Myocyte (in vitro differentiated cells): Measurements from ENCODE around the gene ARRDC5. TPM values are rescaled to one million over a fixed set of nuclear protein-coding genes. Genes with fewer than 3 reads are reported as not detected.
"Not testable (repeated sequence)": the region's sequence is repeated elsewhere in the genome, so short reads cannot be mapped to it uniquely, and the experiment has no call there.

Experiments
- DNase-seq: peaks from one replicate; pipeline ENCODE4 v3.0.0-alpha.2; 2012; ENCODE audit warnings: low read depth
- total RNA-seq: library from RNA; depleted of rRNA; stranded (reverse); fragments of >200 nt; gene quantifications from 2 replicates; pipeline ENCODE4 v1.2.3, GENCODE V29; 2014

ARRDC5 gene
- total RNA-seq, 1 donor from 2014 or later, result not detected

DNA sequence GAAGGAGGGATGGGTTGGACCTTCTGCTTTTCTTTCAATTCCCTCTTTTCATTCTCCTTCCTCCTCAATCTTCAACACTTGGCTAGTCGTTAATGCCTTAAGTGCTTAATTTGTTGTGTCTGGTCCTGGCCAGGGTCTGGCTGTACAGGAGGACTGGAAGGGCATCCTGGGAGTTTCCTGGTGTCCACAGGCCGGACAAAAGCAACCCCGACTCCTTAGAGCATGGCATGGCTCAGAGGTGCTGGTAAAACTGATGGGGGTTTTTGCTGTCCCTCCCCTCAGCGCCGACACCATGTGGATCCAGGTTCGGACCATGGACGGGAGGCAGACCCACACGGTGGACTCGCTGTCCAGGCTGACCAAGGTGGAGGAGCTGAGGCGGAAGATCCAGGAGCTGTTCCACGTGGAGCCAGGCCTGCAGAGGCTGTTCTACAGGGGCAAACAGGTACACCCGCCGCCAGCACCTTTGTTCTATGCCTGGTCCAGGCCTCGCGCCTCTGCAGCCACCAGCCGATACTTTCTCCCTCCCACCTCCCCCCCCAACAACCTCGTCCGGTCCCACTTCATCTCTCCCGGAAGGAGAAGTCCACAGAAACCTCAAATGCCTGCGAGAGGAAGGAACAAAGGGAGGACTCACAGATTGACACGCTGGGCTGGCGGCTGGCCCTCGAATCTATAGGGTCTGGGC is 8.0 kb upstream of the ARRDC5 start:
- peak; percentile 83 for DNase-seq

DNA sequence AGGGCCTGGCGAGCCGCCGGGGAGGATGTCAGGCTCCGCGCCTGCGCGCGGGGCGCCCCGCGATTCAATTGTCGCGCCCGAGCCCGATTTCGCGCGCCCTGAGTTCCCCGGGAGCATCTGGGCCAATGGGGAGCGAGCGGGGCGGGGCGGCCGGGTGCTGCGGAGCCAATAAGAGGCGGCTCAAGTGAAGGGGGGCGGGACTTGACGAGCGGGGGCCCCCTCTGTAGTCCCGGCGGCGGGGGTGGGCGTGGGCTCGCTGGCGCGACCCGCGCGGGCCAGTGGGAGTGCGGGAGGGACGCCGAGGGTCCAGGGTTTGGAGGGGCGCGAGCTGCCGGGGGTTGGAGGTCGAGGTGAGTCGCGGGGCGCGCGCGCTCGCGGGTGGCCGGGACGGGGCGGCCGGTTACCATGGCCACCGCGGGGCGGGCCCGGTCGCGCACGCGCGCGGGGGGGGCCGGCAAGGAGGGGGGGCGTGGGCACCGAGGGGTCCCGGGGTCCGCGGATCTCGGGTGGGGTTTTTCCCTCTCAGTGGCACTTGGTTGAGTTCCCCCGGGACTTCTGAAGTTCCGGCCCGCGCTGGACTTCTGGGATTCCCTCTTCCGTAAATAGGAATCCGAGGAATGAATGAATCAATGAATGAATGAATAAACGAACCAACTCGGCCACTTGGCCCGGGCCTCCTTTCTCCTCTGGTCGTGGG is 7.3 kb upstream of the ARRDC5 start:
- peak; percentile 93 for DNase-seq

DNA sequence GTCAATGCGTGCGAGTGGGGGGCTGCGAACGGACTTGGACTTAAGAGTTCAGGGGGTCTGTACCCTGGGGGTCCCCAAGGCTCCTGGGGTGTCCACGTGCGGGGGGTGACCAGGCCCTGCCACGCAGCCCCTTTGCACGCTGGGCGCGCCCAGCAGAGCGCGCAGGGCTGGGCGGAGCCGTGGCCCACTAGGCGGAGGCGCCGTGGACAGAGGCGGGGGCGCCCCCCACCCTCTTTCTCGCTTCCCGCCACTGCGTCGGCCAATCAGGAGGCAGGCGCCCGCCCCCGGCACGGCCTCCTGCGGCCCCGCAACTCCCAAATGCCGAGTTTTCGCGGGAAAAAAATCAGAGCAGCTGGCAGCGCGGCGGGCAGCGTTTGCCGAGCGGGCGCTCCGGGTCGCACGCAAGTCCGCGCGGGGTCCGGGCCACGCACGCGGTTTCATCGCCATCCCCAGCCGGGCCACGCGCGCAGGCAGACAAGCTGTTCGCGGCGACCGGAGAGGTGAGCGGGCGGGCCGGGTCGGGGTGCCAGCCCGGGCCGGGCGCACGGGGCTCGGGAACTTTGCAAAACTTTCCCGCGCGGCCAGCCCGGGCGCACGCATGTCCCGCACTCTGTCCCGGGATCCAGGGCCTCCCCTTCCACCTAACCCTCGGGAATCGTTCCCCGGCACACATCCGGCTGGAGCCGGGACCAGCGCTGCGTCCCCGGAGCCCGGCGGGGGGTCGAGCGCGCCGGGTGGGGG is 6.6 kb upstream of the ARRDC5 start, which contains the start of gene UHRF1:
Gene UHRF1, plus strand, starts transcription at position 346 of the 741 bp plus-strand sequence. CDS start 1,385 bp downstream, outside the sequence.
- DNase-seq, result no peak

DNA sequence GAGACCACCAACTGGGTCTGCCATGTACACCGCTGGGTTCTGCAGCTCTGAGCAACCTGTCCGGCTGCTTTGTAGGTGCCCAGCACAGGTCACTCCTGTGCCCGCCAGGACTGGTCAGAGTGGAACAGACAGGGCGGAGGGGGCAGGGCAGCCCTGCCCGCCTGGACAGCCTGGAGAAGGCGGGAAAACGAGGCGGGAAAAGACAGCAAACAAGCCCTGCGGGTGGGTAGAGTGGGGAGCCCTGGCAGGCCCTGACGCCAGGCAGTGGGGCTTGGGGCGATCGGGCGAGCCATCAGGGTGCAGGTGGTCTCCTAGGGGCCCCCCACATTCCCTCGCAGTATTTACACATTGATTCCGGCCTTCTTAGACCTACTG is 6.1 kb upstream of the ARRDC5 start:
- DNase-seq, result no peak

DNA sequence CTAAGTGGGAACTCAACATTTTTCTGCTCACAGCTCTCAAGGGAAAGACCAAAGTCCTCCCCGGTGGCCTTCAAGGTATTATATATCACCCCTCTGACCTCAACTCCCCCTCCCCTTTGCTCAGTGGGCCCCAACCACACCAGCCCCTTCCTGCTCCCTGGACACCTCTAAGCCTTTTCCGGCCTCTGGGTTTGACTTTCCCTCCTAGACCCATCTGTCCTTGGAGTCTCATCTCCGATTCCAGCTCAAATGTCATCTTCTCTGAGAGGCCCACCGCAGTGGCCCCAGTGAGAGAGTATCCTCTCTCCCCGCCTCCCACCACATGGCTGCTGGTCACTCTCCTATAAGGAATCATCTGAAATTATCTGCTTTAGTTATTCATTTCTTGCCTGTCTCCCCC is 5.7 kb upstream of the ARRDC5 start:
- no peak for DNase-seq

DNA sequence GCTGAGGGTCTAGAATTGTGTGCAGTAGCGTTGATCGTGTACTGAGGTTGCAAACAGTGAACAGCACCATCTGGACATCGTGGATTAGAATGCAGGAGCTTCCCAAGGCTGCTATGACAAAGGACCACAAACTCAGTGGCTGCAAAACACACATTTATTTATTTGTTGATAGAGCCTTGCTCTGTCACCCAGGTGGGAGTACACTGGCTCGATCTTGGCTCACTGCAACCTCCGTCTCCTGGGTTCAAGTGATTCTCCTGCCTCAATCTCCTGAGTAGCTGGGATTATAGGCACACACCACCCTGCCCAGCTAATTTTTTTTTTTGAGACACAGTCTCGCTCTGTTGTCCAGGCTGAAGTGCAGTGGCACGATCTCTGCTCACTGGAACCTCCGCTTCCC is 4.3 kb upstream of the ARRDC5 start:
- DNase-seq, result no peak

DNA sequence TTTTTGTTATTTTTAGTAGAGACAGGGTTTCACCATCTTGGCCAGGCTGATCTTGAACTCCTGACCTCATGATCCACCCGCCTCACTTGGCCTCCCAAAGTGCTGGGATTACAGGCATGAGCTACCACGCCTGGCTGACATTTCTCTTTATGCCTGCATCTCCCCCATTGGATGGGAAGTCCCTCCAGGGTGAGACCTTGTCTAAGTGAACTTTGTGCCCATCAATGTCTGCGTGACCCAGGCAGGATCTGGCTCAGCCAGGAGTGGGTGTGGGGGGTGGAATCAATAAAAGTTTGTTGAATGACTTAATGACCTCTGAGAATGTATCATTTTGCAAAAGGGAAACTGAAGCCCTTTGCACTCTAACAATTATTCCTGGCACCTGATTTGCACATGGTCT is 1.8 kb upstream of the ARRDC5 start:
- DNase-seq, result no peak

DNA sequence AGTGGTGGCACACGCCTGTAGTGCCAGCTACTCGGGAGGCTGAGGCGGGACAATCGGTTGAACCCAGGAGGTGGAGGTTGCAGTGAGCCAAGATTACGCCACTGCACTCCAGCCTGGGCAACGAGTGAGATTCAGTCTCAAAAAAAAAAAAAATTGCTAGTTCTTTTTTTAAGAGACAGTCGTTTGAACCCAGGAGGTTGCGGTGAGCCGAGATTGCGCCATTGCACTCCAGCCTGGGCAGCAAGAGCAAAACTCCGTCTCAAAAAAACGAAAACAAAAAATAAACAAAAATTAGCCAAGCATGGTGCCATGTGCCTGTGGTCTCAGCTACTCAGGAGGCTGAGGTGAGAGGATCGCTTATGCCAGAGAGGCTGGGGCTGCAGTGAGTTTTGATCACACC is 1.8 kb downstream of the ARRDC5 start:
- DNase-seq, result not testable (repeated sequence)

DNA sequence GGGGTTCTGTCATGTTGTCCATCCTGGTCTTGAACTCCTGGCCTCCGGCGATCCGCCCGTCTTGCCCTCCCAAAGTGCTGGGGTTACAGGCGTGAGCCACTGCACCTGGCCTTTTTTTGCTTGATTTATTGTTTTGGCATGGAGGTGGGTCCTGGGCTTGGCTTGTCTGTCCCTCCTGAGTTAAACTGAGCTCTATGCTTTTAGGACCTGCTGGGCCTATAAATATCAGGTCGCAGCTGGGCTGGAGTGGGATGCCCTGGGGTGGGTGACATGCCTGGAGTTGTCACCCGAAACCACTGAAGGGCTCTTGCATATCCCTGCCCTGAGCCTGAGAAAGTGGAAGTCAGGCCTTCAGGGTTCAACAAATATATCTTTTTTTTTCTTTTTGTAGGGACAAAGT is 5.5 kb downstream of the ARRDC5 start:
- peak; percentile 91 for DNase-seq

DNA sequence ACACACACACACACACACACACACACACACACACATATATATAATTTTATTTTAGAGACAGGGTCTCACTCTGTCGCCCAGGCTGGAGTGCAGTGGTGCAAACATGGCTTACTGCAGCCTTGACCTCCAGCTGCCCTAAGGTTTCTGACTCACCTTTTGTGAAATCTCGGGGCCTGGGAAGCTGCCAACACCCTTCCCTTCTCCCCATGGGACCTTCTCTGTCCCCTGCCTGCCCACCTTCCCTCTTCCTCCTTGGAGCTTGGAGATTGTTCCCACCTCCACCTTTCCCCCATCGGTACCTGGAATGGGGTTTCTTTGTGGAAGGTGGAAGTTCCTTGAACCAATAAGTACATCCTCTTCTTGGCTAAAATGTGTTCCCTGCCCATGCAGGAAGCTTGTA is 6.3 kb downstream of the ARRDC5 start:
- peak; percentile 28 for DNase-seq

DNA sequence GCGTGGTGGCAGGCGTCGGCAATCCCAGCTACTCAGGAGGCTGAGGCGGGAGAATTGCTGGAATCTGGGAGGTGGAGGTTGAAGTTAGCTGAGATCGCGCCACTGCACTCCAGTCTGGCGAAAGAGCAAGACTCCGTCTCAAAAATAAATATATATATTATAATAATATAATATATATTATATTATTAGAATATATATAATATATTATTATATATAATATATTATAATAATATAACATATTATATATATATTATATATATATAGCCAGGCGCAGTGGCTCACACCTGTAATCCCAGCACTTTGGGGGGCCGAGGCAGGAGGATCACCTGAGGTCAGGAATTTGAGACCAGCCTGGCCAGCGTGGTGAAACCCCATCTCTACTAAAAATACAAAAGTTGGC is 9.7 kb downstream of the ARRDC5 start:
- not testable (repeated sequence) for DNase-seq

DNA sequence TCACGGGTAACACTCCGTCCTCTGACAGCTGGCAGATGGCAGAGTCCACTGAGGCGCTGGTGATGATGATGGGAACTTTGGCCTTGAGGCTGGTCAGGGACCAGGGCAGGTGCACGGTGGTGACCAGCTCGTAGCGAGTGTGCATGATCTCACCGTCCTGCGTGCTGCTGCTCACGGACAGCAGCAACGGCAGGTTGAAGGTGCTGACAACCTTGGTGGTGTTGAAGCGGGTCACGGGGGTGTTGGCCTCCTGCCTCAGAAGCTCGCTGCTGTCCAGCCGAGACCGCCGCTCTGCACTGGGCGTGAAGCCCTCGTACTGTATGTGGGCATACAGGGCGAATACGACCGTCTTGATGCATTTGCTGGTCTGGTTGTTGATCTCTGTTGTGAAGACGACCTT is 11.6 kb downstream of the ARRDC5 start:
- no peak for DNase-seq

DNA sequence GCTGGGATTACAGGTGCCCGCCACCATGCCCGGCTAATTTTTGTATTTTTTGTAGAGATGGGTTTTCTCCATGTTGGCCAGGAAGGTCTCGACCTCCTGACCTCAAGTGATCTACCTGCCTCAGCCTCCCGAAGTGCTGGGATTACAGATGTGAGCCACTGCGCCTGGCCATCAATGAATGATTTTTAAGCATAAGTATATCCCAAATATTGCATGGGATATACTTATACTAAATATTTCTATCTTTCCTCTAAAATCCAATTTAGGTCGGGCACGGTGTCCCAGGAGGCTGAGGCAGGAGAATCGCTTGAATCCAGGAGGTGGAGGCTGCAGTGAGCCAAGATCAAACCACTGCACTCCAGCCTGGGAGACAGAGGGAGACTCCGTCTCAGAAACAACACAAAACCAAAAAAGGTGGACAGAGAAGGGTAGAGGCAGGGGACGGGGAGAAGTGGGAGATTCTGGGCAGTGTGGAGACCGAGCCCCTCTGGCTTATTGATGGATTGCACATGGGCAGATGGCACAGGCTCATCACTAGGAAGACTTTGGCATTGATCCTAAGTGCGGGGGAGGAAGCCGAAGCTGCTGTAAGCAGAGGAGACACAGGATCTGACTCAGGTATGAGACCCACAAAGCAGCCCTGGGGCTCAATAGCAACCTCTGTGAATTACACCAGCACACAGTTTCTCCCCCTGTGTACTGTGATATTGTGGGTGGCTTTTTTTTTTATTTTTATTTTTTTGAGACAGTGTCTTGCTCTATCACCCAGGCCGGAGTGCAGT is 13.5 kb downstream of the ARRDC5 start:
- no peak for DNase-seq

DNA sequence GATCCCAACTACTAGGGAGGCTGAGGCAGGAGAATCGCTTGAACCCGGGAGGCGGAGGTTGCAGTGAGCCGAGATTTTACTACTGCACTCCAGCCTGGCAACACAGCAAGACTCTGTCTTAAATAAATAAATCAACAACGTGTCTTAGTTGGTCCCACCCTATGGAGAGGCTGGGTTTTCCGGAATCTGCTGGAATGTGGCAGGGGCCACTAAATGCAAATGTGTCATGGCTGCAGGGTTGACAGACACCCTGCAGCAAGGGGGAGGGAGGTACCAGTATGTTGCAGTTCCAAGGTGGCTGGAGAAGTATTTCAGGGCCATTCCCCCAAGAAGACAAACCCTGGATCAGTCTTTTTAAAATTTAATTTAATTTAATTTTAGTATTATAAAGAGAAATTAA is 14.9 kb downstream of the ARRDC5 start:
- DNase-seq, result not testable (repeated sequence)

DNA sequence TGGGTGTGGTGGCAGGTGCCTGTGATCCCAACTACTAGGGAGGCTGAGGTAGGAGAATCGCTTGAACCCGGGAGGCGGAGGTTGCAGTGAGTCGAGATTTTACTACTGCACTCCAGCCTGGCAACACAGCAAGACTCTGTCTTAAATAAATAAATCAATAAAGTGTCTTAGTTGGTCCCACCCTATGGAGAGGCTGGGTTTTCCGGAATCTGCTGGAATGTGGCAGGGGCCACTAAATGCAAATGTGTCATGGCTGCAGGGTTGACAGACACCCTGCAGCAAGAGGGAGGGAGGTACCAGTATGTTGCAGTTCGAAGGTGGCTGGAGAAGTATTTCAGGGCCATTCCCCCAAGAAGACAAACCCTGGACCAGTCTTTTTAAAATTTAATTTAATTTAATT is 17.7 kb downstream of the ARRDC5 start:
- DNase-seq, result not testable (repeated sequence)

DNA sequence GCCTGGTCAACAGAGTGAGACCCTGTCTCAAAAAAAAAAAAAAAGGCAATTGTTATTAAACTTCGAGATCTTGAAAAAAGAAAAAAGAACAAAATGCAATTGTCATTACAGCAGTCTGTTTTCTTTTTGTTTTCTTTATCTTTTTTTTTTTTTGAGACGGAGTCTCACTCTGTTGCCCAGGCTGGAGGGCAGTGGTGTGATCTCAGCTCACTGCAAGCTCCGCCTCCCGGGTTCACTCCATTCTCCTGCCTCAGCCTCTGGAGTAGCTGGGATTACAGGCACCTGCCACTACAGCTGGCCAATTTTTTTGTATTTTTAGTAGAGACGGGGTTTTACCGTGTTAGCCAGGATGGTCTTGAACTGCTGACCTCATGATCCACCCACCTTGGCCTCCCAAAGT is 19.8 kb downstream of the ARRDC5 start:
- not testable (repeated sequence) for DNase-seq

DNA sequence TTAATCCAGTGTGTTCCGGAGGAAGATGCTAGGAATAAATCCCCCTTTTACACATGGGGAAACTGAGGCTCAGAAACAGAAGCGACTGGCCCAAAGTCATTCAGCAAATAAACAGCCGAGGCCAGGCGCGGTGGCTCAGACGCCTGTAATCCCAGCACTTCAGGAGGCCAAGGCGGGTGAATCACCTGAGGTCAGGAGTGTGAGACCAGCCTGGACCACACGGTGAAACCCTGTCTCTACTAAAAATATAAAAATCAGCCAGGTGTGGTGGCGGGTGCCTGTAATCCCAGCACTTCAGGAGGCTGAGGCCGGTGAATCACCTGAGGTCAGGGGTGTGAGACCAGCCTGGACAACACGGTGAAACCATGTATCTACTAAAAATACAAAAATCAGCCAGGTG is 23.7 kb downstream of the ARRDC5 start:
- DNase-seq, result no peak

DNA sequence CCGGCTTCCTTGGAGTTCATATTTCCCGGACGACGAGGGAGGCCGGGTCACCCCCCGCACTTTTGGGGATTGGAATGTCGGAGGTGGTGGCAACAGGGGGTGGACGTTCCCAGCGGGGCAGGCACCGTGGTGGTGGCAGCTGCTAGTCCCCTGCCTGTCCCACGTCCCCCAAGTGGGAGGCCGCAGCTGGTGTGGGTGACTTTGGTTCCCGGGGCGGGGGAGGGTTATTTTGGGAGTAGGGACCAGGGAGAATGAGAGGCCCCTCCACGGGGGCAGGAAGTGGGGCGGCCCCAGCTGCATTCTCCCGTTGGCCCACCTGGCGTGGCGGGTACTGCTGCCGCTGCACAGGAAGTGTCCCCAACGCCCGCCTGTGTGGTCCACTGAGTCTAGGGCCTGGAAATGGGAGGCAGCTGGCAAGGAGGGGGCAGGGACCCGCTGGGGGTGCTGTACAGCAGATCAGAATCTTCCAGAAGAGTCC is 24.2 kb downstream of the ARRDC5 start:
- peak; percentile 98 for DNase-seq

DNA sequence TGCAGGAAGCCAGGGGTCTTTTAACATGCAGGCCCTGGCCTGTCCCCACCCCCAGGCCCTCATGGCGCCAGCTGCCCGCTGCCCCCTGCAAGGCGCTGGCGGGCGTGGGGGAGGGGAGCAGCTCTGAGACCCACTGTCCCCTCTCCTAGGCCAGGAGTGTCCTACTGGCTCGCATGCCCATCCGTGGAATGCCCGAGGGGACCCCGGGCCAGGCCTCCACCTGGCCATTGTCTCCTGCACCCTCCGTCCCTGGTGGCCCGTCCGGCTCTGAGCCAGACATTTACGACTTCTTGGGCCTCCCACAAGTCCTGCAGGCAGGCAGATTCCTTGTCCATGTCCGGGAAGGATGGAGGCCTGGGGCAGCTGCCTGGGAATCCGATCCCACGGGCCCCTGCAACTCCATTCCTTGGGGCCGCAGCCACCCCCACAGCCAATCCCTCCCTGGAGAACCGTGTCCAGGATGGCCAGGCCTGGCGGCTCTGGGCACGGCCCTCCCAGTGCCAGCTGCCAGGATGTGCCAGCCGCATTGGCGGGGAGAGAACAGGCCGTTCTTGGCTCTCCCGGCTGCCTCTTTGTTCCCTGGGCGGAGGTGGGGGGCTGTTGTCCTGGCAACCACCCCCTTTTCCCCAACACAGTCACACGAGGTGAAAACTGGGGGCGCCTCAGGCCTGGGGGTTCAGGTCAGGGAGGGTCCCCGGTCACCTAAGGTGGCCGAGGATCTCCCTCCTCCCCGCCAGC is 24.8 kb downstream of the ARRDC5 start:
- DNase-seq, result peak; percentile 98

DNA sequence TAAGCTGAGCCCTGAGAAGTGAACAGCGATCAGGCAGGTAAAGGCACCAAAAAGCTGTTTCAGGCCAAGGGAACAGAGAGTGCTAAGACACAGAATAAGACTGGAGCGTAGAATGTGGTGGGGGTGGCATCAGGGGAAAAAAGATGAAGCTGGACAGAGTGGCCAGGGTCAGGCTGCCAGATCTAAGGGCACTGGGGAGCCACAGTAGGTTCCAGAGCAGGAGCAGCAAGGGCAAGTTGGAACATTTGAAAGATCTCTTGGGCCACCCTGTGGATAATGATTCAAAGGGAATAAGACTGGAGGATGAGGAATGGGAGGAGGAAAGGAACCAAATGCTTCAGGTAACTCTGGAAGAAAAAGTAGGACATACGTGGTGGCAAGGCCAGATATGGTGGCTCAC is 28.8 kb downstream of the ARRDC5 start:
- DNase-seq, result no peak

DNA sequence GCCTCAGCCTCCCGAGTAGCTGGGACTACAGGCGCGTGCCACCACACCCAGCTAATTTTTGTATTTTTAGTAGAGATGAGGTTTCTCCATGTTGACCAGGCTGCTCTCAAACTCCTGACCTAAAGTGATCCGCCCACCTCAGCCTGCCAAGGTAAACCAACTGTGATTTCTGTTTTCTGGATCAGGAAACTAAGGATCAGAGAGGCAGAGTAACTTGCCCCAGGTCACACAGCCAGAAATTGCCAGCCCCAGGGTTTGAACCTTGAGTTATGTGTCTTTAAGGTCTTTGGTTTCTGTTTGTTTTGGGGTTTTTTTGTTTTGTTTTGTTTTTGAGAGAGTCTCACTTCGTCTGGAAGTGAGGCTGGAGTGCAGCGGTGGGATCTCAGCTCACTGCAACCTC is 31.0 kb downstream of the ARRDC5 start:
- DNase-seq, result no peak
